Chondrocyte (in vitro differentiated cells): ENCODE results near the gene LRRC32. TPM values are rescaled to one million over a fixed set of nuclear protein-coding genes. Genes with fewer than 3 reads are reported as not detected.

Experiments
- DNase-seq: peaks from one replicate; pipeline ENCODE4 v3.0.0; 2021; ENCODE audit warnings: mixed read lengths, low spot score
- H3K27ac Mint-ChIP-seq: one replicate; pipeline ENCODE4 v1.8.0; 2021; ENCODE audit warnings: mild to moderate bottlenecking, moderate library complexity, mixed read lengths; ENCODE audit not compliant: unreplicated experiment
- H3K27me3 Mint-ChIP-seq: 2 replicates; pipeline ENCODE4 v1.8.0; 2021; ENCODE audit warnings: low read depth, mixed read lengths
- H3K36me3 Mint-ChIP-seq: 2 replicates; pipeline ENCODE4 v1.8.0; 2021; ENCODE audit warnings: low read depth, mixed read lengths
- H3K4me1 Mint-ChIP-seq: 2 replicates; pipeline ENCODE4 v1.8.0; 2021; ENCODE audit warnings: low read depth, mild to moderate bottlenecking, mixed read lengths
- H3K4me3 Mint-ChIP-seq: one replicate; pipeline ENCODE4 v1.8.0; 2021; ENCODE audit warnings: mild to moderate bottlenecking, moderate library complexity, mixed read lengths; ENCODE audit not compliant: unreplicated experiment
- H3K9me3 Mint-ChIP-seq: 2 replicates; pipeline ENCODE4 v1.8.0; 2021; ENCODE audit warnings: low read depth, mixed read lengths
- CTCF ChIP-seq: fragments of 200-600 bp; sonication (generic); IDR thresholded peaks from 2 replicates; pipeline ENCODE4 v1.5.0; 2021; ENCODE audit warnings: antibody characterized with exemption, mild to moderate bottlenecking, moderate library complexity
- total RNA-seq: library from RNA; stranded (reverse); gene quantifications from 3 replicates; pipeline ENCODE4 v1.2.1, GENCODE V29; 2021

LRRC32 gene
- total RNA-seq, 1 donor from 2014 or later, result 367 TPM

- peak overlapping the region; percentile 96 for H3K4me3 Mint-ChIP-seq
- H3K36me3 Mint-ChIP-seq, result peaks cover 32% of the 10 kb centered on the region
- H3K27me3 Mint-ChIP-seq, result no peaks in the 10 kb centered on the region
- peak overlapping the region; percentile 66 for H3K27ac Mint-ChIP-seq
- peak; percentile 88 for DNase-seq
- no peak for TF ChIP-seq CTCF
- H3K4me1 Mint-ChIP-seq, result peaks cover 84% of the 10 kb centered on the region
- no peaks in the 10 kb centered on the region for H3K9me3 Mint-ChIP-seq
Measured at GRCh38 chr11:76666408-76666807, 4.1 kb downstream of the LRRC32 start.

- peak; percentile 49 for DNase-seq
- Mint-ChIP-seq H3K4me1 (peaks cover 81% of the 10 kb centered on the region), H3K27ac (peak overlapping the region; percentile 45), H3K4me3 (peak overlapping the region; percentile 96), H3K27me3 (no peaks in the 10 kb centered on the region), H3K9me3 (no peaks in the 10 kb centered on the region), H3K36me3 (peaks cover 34% of the 10 kb centered on the region)
- no peak for TF ChIP-seq CTCF
Measured at GRCh38 chr11:76665921-76666351, 4.6 kb downstream of the LRRC32 start.

- H3K36me3 Mint-ChIP-seq, result peaks cover 42% of the 10 kb centered on the region
- H3K4me3 Mint-ChIP-seq, result peak overlapping the region; percentile 96
- H3K4me1 Mint-ChIP-seq, result peaks cover 84% of the 10 kb centered on the region
- H3K27me3 Mint-ChIP-seq, result no peaks in the 10 kb centered on the region
- no peaks in the 10 kb centered on the region for H3K9me3 Mint-ChIP-seq
- peak; percentile 38 for DNase-seq
- peak overlapping the region; percentile 42 for H3K27ac Mint-ChIP-seq
- TF ChIP-seq CTCF, result no peak
Measured at GRCh38 chr11:76665172-76665571, 5.4 kb downstream of the LRRC32 start.

GRCh38 chr11:76664578-76665061 is 5.9 kb downstream of the LRRC32 start:
- Mint-ChIP-seq H3K9me3 (no peaks in the 10 kb centered on the region), H3K36me3 (peaks cover 42% of the 10 kb centered on the region), H3K27ac (peak overlapping the region; percentile 70), H3K4me1 (peaks cover 78% of the 10 kb centered on the region), H3K4me3 (peak overlapping the region; percentile 27), H3K27me3 (no peaks in the 10 kb centered on the region)
- TF ChIP-seq CTCF, result no peak
- peak; percentile 29 for DNase-seq

GRCh38 chr11:76663912-76664440 is 6.6 kb downstream of the LRRC32 start:
- Mint-ChIP-seq H3K9me3 (no peaks in the 10 kb centered on the region), H3K4me3 (no peak overlapping the region), H3K4me1 (peaks cover 72% of the 10 kb centered on the region), H3K27me3 (no peaks in the 10 kb centered on the region), H3K27ac (peak overlapping the region; percentile 70), H3K36me3 (peaks cover 42% of the 10 kb centered on the region)
- DNase-seq, result peak; percentile 59
- TF ChIP-seq CTCF, result no peak
